Loucy (cell line): ENCODE data around the gene TMEM271.

ENCODE experiments used
- EZH2phosphoT487 ChIP-seq: fragments of 200-600 bp; IDR thresholded peaks from 2 replicates; pipeline ENCODE4 v1.6.1; 2018; ENCODE audit warnings: antibody characterized with exemption, mild to moderate bottlenecking, moderate library complexity, borderline replicate concordance
- TF ChIP-seq, protein P1 (sequence below): fragments of 200-600 bp; sonication (generic); conservative IDR thresholded peaks from 2 replicates; pipeline ENCODE4 v1.5.1; 2014; ENCODE audit warnings: mild to moderate bottlenecking, antibody characterized with exemption, low read length

- TF ChIP-seq, protein P1, sequence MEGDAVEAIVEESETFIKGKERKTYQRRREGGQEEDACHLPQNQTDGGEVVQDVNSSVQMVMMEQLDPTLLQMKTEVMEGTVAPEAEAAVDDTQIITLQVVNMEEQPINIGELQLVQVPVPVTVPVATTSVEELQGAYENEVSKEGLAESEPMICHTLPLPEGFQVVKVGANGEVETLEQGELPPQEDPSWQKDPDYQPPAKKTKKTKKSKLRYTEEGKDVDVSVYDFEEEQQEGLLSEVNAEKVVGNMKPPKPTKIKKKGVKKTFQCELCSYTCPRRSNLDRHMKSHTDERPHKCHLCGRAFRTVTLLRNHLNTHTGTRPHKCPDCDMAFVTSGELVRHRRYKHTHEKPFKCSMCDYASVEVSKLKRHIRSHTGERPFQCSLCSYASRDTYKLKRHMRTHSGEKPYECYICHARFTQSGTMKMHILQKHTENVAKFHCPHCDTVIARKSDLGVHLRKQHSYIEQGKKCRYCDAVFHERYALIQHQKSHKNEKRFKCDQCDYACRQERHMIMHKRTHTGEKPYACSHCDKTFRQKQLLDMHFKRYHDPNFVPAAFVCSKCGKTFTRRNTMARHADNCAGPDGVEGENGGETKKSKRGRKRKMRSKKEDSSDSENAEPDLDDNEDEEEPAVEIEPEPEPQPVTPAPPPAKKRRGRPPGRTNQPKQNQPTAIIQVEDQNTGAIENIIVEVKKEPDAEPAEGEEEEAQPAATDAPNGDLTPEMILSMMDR: no peak
- no peak for TF ChIP-seq EZH2phosphoT487
Measured at GRCh38 chr4:609400-610050, 33.4 kb upstream of the TMEM271 start.
